ENCODE measurements around the gene KIF4B.
"Not testable (repeated sequence)": the region's sequence is repeated elsewhere in the genome, so short reads cannot be mapped to it uniquely, and the experiment has no call there.

Gene KIF4B

DNA sequence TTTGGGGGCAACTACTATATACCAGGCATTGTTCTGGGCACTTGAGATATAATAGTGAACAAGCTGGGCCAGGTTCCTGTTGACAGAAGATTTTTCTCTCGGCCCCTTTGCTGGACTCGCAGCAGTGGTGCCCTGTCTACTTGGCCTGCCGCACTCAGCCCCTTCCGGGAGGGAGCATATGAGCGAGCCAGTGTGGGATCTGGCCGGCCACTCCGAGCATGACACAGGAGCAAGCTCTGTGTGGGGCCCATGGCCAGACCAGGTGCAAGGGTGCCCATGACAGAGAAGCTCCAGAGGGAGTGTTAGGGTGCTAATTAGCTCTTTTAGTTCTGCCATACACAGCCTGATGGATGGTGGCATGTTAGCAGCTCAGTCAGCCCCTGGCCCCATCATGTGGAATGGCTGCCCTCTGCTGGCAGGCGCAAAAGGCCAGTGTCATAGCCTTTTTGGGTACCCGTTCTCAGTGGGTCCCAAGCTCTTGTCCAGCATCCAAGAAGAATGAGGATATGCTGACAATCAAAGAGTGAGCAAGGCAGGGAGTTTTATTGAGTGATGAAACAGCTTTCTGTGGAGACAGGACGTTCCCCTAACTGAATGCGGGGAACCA, 9.3 kb upstream of the KIF4B start:
- DNase-seq = peak in 16 of 56 donors; percentile 0 to 45 (median 6)

- not testable (repeated sequence) for DNase-seq
Measured at GRCh38 chr5:155006265-155006664, 7.3 kb upstream of the KIF4B start.

DNA sequence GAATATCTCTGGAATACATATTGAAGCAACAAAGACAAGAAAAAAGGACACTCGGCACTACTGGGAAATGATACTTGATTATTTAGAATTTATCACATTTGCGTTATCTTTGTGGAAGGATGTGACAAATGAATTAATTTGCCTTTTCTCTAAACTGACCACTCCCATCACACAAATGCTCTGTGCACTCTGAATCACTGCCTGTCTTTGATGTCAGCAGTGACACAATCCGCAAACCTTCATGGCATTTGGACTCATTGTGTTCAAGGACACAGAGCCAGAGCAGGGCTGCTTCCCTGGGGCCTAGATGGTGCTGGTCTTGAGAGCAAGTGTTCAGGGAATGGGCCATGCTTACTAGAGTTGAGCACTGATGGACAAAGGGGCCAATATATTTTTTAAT, 4.9 kb upstream of the KIF4B start:
- no peak for DNase-seq

DNA sequence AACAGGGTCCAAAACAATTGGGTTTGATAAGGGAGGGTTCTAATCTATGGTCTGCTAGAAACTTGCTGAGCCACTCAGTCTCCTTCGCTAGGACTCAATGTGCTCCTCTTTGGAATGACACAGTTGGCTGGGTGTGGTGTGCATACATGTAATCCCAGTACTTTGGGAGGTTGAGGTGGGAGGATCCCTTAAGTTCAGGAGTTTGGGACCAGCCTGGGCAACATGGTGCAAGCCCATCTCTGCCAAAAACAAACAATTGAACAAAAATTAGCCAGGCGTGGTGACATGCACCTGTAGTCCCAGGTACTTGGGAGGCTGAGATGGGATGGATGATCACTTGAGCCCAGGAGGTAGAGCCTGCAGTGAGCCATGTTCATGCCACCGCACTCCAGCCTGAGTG, 2.7 kb upstream of the KIF4B start:
- no peak for DNase-seq

DNA sequence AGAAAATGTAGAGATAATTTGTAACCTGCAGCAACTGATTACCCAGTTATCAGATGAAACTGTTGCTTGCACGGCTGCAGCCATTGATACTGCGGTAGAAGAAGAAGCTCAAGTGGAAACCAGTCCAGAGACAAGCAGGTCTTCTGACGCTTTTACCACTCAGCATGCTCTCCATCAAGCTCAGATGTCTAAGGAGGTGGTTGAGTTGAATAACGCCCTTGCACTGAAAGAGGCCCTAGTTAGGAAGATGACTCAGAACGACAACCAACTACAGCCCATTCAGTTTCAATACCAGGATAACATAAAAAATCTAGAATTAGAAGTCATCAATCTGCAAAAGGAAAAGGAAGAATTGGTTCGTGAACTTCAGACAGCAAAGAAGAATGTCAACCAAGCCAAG, 1.7 kb downstream of the KIF4B start:
- DNase-seq = no peak

DNA sequence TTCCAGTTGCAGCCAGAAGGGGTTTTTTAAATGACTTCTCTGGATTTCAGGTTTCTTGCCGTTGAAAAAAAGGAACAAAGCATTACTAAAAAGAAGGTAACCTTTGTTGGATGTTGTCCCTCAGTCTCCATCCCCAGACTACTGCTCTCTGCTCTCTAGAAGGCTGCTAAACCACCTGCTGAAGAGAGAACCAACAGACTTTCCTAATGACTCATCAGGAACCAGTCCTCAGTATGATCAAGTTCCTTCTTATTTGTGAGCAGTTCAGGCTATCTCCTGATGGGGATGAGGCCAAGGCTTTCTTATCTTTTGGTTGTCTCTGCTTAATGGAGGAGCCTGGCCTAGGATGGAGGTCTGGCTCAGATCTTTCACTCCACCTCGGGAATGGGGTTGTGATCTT, 4.1 kb downstream of the KIF4B start:
- no peak for DNase-seq

- no peak for DNase-seq
Measured at GRCh38 chr5:155019601-155020226, 6.2 kb downstream of the KIF4B start.

DNA sequence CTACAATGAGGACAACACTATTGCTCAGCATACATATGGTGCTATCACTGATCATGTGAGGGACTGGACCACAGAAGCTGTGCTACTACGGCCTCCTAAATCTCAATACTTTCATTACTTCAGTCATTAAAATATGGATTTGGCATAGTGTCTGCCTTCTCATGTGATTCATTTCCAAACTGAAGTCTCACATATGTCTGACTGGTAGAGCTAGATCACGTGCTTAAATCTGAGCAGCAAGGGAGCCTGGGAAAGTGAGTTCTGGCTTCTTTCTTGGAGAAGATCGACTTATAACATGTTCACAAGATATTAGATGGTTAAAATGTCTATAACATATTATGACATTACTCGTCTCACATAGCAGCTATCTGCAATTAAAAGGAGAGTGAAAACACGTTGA, 8.3 kb downstream of the KIF4B start:
- DNase-seq = no peak

DNA sequence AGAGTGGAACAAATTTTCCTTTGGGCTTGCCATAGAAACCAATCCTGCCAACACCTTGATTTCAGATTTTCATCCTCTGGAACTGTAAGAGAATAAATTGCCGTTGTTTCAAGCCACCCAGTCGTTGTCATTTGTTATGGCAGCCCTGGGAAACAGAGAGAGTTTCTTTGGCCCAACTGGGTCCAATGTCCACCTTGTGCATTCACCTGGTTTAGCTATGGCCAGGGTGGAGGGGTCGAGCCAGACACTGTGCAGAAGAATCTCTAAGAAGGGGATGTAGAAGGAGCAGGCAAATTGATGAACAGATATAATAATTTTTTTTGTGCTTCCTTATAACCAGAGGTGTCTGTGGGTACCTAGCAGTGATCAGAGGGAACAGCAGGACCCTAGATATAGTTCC, 9.8 kb downstream of the KIF4B start:
- DNase-seq = no peak

DNA sequence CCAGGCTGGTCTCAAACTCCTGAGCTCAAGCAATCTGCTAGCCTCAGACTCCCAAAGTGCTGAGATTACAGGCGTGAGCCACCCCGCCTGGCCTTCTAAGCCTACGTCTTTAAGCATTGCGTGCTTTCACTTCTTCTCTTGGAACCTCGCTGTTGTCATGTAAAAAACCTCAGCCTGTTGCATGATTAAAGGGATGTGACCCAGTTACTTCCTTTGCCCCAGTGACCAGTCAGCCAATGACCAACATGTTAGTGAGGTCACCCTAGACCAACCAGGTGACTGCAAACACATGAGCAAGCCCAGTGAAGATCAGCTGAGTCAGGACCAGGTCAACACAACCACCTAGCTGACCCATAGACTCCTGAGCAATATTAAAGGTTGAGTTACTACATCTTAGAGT, 10.5 kb downstream of the KIF4B start:
- DNase-seq = no peak

DNA sequence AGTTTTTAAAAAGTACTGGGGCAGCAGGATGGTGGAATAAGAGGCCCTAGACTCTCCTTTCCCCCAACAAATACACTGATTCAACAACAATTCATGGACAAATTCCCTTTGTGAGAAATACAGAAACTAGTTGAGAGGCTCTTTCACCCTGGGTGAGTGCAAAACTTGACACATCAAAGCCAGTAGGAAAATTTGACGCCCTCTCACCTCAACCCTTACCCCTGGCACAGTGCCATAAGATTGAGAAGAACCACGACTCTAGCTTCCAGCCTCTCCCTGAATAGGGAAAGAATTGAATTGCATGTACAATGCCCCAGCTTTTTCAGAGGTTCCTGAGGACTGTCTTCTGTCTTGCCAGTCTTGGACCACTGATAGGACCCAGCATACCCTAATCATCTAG, 12.3 kb downstream of the KIF4B start:
- DNase-seq = no peak

DNA sequence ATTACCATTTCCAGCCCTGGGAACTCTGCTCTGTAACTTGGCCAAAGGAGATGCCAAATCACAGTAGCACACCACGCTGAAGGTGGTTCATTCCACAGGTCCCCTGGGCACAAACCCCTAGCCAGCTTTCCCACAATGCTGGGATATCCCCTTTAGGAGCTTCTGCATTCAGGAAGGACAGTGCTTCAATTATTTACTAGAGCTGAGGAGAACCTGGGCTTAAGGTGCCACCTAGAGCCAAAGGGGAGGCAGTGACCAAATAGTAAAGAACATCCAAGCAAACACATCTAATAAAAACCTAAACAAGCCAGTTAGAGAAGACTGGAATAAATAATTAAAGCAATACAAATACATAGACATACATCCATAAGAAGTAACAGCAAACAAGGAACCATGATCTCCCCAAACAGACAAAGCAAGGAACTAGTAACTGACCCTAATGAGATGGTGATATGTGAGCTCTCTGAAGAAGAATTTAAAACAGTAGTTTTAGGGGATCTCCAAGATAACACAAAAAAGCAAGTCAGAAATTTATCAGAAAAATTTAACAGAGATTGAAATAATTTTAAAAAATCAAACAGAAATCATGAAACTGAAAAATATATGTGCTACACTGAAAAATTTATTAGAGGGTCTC, 14.6 kb downstream of the KIF4B start:
- no peak for DNase-seq

DNA sequence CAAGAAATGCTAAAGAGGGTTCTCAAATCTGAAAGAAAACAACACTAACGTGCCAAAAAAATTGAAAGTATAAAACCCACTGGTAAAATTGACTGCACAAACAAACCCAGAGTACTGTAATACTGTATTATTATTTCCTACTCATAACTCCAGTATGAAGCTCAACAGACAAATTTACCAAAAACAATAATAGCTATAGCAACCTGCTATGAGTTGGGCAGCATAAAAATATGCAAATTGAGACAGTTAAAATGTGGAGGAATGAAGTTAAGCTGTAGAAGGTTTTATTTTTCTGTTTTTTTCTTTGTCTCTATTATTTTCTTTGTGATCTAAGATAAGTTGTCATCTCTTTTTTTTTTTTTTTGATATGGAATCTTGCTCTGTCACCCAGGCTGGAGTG, 15.7 kb downstream of the KIF4B start:
- DNase-seq = no peak

GRCh38 chr5:155034145-155034744, 20.7 kb downstream of the KIF4B start:
- DNase-seq = not testable (repeated sequence)

DNA sequence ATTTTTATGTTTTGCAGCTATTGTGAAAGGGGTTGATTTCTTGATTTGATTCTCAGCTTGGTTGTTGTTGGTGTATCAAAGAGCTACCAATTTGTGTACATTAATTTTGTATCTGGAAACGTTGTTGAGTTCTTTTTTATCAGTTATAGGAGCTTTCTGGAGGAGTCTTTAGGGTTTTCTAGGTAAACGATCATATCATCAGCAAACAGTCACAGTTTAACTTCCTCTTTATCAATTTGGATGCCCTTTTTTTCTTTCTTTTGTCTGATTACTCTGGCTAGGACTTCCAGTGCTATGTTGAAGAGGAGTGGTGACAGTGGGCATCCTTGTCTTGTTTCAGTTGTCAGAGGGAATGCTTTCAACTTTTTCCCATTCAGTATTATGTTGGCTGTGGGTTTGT, 21.5 kb downstream of the KIF4B start:
- not testable (repeated sequence) for DNase-seq

DNA sequence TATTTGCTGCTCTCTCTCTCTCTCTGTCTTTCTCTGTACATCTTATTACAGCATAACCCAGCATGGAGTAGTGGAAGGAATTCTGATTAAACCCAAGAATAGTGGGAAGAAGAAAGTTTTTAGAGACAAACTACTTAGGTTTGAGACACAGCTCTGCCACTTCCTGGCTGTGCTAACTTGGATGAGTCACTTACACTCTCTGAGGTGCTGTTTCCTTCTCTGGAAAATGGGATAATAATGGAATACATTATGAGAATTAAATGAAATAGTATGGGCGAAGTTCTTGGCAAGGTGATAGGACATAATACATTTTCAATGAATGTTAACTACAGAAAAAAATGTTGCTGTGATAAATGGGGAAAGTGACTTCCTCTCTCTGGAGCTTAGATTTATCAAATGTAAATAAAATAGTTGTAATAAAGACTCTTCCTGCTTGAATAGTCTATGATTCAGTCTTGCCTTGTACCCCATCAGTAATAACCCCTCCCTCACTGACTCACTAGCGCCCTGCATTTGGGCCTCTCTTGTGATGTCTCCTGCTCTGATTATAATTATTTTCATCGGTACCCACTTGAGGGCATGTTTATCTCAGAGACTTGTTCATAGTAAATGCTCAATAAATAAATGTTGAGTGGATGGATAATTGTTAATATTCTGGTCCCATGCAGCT, 27.6 kb downstream of the KIF4B start:
- no peak for DNase-seq

GRCh38 chr5:155044591-155044990, 31.0 kb downstream of the KIF4B start:
- no peak for DNase-seq

DNA sequence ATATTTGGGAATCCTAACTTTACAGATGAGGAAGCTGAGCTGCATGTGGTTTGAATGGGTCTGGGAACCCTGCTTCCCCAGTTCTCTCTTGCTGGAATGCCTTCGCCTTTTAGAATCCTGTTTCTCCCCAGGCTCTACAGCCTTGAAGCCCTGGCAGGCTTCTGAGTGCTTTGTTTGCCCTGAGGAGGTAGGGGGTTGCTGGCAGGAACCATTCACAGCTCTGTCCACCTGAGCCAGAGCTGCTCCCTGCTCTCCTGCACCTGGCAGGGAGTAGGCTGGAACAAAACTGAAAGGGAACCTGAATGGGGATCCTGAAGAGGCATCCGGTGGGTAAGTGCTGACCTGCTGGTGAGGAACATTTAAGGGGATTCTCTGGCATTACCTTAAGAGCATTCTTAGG, 33.0 kb downstream of the KIF4B start:
- DNase-seq = no peak

GRCh38 chr5:155047818-155048217, 34.3 kb downstream of the KIF4B start:
- DNase-seq = no peak

GRCh38 chr5:155049569-155050383, 36.2 kb downstream of the KIF4B start:
- no peak for DNase-seq

GRCh38 chr5:155050384-155051019, 36.9 kb downstream of the KIF4B start:
- no peak for DNase-seq

Measured in nucleus accumbens (tissue), 56 donors.